Retinal pigment epithelial cell (primary cell): ENCODE results near the gene AACS.
"Not testable (repeated sequence)": the region's sequence is repeated elsewhere in the genome, so short reads cannot be mapped to it uniquely, and the experiment has no call there.

Experiments
- DNase-seq: peaks from one replicate; pipeline ENCODE4 v3.0.0-alpha.2; 2010; ENCODE audit warnings: low read depth
- H3K4me3 ChIP-seq: 2 replicates; pipeline ENCODE4 v1.5.1; 2011; ENCODE audit warnings: mild to moderate bottlenecking, low read length, control low read depth, moderate library complexity
- TF ChIP-seq, protein P1 (sequence below): conservative IDR thresholded peaks from 2 replicates; pipeline ENCODE4 v1.5.1; 2011; ENCODE audit warnings: low read depth, low read length, control low read depth, inconsistent platforms

Gene AACS

GRCh38 chr12:125140279-125141209, 75.3 kb downstream of the AACS start:
- H3K4me3 ChIP-seq, result no peak overlapping the region
- DNase-seq, result peak; percentile 22
- TF ChIP-seq, protein P1, sequence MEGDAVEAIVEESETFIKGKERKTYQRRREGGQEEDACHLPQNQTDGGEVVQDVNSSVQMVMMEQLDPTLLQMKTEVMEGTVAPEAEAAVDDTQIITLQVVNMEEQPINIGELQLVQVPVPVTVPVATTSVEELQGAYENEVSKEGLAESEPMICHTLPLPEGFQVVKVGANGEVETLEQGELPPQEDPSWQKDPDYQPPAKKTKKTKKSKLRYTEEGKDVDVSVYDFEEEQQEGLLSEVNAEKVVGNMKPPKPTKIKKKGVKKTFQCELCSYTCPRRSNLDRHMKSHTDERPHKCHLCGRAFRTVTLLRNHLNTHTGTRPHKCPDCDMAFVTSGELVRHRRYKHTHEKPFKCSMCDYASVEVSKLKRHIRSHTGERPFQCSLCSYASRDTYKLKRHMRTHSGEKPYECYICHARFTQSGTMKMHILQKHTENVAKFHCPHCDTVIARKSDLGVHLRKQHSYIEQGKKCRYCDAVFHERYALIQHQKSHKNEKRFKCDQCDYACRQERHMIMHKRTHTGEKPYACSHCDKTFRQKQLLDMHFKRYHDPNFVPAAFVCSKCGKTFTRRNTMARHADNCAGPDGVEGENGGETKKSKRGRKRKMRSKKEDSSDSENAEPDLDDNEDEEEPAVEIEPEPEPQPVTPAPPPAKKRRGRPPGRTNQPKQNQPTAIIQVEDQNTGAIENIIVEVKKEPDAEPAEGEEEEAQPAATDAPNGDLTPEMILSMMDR, result no peak

- H3K4me3 ChIP-seq, DNase-seq: not testable (repeated sequence)
Observed at GRCh38 chr12:125141210-125141573, 76.0 kb downstream of the AACS start.

DNA sequence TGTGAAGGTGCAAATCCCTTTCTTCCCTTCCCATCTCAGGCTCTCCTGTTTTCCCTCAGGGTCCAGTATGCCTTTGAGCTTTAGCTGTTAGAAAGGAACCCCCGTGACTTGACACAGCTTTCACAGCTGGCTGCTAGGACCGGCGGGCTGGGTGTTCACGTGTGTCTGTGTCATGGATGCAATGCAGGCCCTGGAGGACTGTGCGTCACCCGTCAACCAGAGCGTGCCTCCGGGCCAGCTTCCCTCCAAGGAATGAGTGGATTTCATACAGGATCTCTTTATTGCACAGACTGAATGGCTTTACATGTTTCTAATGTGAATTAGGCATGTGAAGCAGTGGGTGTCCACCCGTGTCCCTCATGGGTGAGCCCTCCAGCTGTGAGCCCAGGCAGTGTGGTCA, 77.4 kb downstream of the AACS start:
- H3K4me3 ChIP-seq, result no peak overlapping the region
- no peak for DNase-seq
- TF ChIP-seq, protein P1, result no peak

DNA sequence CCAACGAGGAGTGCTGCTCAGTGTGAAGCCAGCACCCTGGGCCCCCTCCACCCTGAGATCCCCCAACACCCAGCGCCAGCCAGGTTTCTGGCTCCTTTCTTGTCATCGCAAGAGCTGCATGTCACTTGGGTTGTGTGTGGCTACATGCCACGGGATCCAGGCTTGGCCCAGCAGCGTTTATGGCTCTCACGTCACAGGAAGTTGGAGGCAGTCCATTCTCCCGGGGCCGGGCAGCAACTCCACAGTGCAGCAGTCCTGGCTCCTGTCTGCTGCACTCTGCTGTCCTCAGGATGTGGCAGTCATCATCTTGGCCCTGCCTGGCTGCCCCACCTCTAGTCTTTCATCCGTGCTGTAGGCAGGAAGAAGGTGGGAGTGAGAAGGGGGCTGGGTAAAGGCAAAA, 78.3 kb downstream of the AACS start:
- TF ChIP-seq, protein P1, result no peak
- DNase-seq, result no peak
- no peak overlapping the region for H3K4me3 ChIP-seq

GRCh38 chr12:125145196-125145595, 80.0 kb downstream of the AACS start:
- no peak for DNase-seq
- TF ChIP-seq, protein P1, result no peak
- no peak overlapping the region for H3K4me3 ChIP-seq

GRCh38 chr12:125148316-125148715, 83.1 kb downstream of the AACS start:
- no peak overlapping the region for H3K4me3 ChIP-seq
- DNase-seq, result no peak
- TF ChIP-seq, protein P1, result no peak

DNA sequence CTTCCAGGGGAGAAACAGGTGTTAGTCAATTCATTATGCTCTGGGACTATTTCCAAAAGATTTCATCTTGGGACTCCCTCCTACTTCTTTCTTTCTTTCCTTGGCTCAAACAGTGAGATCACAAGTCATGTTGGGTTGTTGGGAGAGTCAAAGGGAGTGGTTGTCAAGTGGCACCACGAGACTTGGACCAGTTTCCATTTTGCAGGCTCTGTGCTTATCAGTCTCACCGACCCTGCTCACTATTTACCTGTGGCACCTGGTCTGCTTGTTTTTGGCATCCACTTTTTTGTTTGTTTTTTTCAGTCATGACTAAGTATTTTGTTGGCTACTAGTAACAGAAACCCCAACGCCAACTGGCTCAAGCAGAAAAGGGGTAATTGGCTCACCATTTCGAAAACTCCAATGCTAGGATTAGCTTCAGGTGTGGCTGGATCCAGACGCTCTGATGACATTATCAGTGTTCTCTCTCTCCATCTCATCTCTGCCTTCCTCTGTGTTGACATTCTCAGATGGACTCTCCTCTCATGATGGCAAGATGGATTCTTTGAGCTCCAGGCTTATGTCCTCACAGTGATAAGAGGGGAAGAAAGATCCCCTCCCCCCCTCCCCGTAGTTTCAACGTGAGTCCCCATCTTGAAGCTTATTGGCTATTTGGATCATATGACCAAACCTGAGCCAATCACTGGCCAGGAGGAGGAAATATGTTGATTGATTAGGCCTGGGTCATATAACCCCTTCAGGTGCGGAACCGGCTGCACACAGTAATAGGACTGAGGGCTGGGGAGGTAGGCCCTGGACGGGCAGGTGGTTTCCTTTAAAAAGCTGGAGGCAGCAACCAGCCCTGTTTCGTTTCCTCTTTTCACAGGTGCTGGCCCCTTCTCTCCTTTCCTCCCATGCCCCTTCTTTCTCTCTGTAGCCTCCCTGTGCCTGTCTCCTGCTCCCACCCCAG, 84.2 kb downstream of the AACS start:
- TF ChIP-seq, protein P1, result no peak
- H3K4me3 ChIP-seq, result no peak overlapping the region
- DNase-seq, result no peak
